ENCODE data around the gene MYG1. TPM values are rescaled to one million over a fixed set of nuclear protein-coding genes. Genes with fewer than 3 reads are reported as not detected.

The MYG1 gene
- total and polyA plus RNA-seq, 2 of the 4 experiments (the other 2 are of a cell fraction): 49.8 to 63.7 TPM

GRCh38 chr12:53336181-53336681 is 36.7 kb downstream of the MYG1 start, which contains the start of gene SP7:
SP7 (minus strand) TSS chr12:53336354; CDS start chr12:53335646, 708 bp downstream.
- no peak within 1 kb of the TSS for H3K4me2 ChIP-seq (ENCODE audit: low read depth, low read length)
- H4K20me1 ChIP-seq (ENCODE audit: insufficient read depth, low read length): no peaks in the 10 kb centered on the region
- peak within 1 kb of the TSS; percentile 23; the same call in 1 of the 2 replicates for H2AK5ac ChIP-seq (ENCODE audit: low read depth, low read length)
- no peaks in the 10 kb centered on the region for H3K79me1 ChIP-seq (ENCODE audit: low read depth in 1 of 2, low read length in 2 of 2)
- H2BK15ac ChIP-seq (ENCODE audit: low read depth, low read length): no peak within 1 kb of the TSS
- 0 out of 2 replicates have a peak within 1 kb of the TSS, but pooled peaks have one; percentile 59 for H3K23ac ChIP-seq (ENCODE audit: low read depth, low read length)
- ChIA-PET CTCF (interaction anchor here (1.3 kb wide), 1 partner anchor 9 kb away, joined by 3 read pairs; no protein-coding TSS in a partner anchor), POLR2A (ENCODE audit: unreplicated experiment) (no interaction called here)
- no peak within 1 kb of the TSS for H3K27ac ChIP-seq (ENCODE audit: insufficient read depth, low read length)
- dilution Hi-C loops (cut with HindIII; ENCODE audit: low sequenced_read_pairs, unreplicated experiment) (no loop called here), intact Hi-C loops (cut with micrococcal nuclease) (no loop called here), in situ Hi-C loops (cut with MboI; ENCODE audit: low sequenced_read_pairs) (no loop called here)
- H3K9me3 ChIP-seq (ENCODE audit: control insufficient read depth, insufficient read depth, low read length): no peaks in the 10 kb centered on the region
- H3K56ac ChIP-seq (ENCODE audit: extremely low read depth, insufficient read depth, low read length): no peak within 1 kb of the TSS
- H3K4ac ChIP-seq (ENCODE audit: low read depth, low read length): no peak within 1 kb of the TSS
- H4K8ac ChIP-seq (ENCODE audit: low read depth in 2 of 2, low read length in 2 of 2): no peak within 1 kb of the TSS
- ATAC-seq (ENCODE audit: low read depth) (no peak; the same call in 1 of the 2 replicates), DNase-seq (no peak)
- H3K4me3 ChIP-seq (ENCODE audit: insufficient read depth, low read depth, low read length): no peak within 1 kb of the TSS
- no peak within 1 kb of the TSS for H4K91ac ChIP-seq (ENCODE audit: insufficient read depth, low read depth, low read length)
- no peaks in the 10 kb centered on the region for H3K4me1 ChIP-seq (ENCODE audit: control insufficient read depth, insufficient read depth, low read length)
- no peak within 1 kb of the TSS for H3K18ac ChIP-seq (ENCODE audit: low read depth, low read length)
- no peak for TF ChIP-seq USF2 (IDR thresholded peaks at IDR 0.05; ENCODE audit: low read depth, low read length)
- no peak for TF ChIP-seq NFE2L2 (IDR thresholded peaks at IDR 0.05; ENCODE audit: low read depth, low read length)
- TF ChIP-seq SMC3 (IDR thresholded peaks at IDR 0.05; ENCODE audit: low read depth, low read length): no peak
- TF ChIP-seq CEBPB (IDR thresholded peaks at IDR 0.05; ENCODE audit: low read depth, low read length): no peak
- TF ChIP-seq RFX5 (IDR thresholded peaks at IDR 0.05; ENCODE audit: low read depth, low read length): no peak
- TF ChIP-seq CTCF (conservative IDR thresholded peaks at IDR 0.05; ENCODE audit: low read depth, low read length): no peak
- peaks cover 84% of the 10 kb centered on the region for H3K27me3 ChIP-seq (ENCODE audit: control insufficient read depth, insufficient read depth, low read length)
- no peak within 1 kb of the TSS for H2BK5ac ChIP-seq (ENCODE audit: low read depth, low read length, poor library complexity, severe bottlenecking)
- no peak within 1 kb of the TSS for H2BK120ac ChIP-seq (ENCODE audit: low read depth, low read length)
- no peak within 1 kb of the TSS for H4K5ac ChIP-seq (ENCODE audit: low read depth, low read length)
- H2BK20ac ChIP-seq (ENCODE audit: low read depth, low read length): no peak within 1 kb of the TSS
- H2AFZ ChIP-seq (replicated peaks; ENCODE audit: low read length, poor library complexity): no peak within 1 kb of the TSS
- H3K9me1 ChIP-seq (ENCODE audit: insufficient read depth, low read length): peaks cover 6% of the 10 kb centered on the region; the same call in 1 of the 2 replicates
- BruUV-seq (replicated peaks): no TSS peak
- WGBS, 2 experiments (ENCODE audit: extremely low coverage in 2 of 2, insufficient read length in 1 of 2): no CpG with 5 or more reads among the region's 15 CpGs
- no peak within 1 kb of the TSS for H3K9ac ChIP-seq (ENCODE audit: low read depth, low read length)
- H3K36me3 ChIP-seq (ENCODE audit: control insufficient read depth, insufficient read depth, low read length): no peaks in the 10 kb centered on the region
- H3K14ac ChIP-seq (replicated peaks; ENCODE audit: low read depth, low read length): no peak within 1 kb of the TSS; the same call in 1 of the 2 replicates
- H2AK9ac ChIP-seq (replicated peaks; ENCODE audit: low read depth, low read length, poor library complexity): peak within 1 kb of the TSS; percentile 52

Measured in IMR-90 (cell line).